ENCODE measurements around the gene ESX1.

Gene ESX1

DNA sequence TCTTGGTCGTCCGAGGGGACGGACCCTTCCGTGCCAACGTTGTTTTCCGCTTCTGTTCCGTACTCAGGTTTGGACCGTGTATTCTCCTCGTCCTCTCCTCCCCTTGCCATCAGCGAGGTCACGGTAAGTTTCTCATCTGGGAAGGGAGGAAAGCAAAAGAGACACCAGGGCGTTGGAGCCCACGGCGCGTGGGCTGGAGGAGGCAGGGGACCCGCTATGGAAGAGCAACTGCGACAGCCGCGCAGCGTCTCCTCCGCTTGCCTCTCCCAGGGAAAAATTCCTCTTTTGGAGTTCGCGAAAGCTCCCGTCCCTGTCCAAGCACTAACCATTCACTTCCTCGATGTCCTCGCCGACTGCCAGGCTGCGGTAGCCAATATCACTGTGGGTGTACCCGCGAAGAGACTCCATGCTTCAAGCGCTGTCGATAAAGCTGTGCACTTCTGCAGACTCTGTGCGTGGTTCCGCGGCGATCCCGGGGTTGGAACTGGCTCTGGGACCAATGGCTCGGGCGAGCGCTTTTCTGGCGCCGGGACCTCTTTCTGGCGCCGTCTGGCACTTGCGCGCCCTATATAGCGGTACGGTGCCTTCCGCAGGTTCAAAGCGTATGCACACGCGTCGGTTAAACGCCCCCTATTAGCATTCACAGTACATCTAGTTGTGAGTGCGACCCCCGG is at the start of gene ESX1:
Gene ESX1 (minus strand): TSS at position 492 of the 674 bp plus-strand sequence. CDS start 84 bp downstream, at position 408.
- Histone ChIP-seq H3K36me3 (replicated peaks) (no peaks in the 10 kb centered on the region), H3K27me3 (replicated peaks) (peaks cover 8% of the 10 kb centered on the region), H3K27ac (no peak within 1 kb of the TSS), H3K4me3 (ENCODE audit: low read depth, low read length) (peak within 1 kb of the TSS; percentile 31)
- DNase-seq = no peak
- TF ChIP-seq, protein P1, sequence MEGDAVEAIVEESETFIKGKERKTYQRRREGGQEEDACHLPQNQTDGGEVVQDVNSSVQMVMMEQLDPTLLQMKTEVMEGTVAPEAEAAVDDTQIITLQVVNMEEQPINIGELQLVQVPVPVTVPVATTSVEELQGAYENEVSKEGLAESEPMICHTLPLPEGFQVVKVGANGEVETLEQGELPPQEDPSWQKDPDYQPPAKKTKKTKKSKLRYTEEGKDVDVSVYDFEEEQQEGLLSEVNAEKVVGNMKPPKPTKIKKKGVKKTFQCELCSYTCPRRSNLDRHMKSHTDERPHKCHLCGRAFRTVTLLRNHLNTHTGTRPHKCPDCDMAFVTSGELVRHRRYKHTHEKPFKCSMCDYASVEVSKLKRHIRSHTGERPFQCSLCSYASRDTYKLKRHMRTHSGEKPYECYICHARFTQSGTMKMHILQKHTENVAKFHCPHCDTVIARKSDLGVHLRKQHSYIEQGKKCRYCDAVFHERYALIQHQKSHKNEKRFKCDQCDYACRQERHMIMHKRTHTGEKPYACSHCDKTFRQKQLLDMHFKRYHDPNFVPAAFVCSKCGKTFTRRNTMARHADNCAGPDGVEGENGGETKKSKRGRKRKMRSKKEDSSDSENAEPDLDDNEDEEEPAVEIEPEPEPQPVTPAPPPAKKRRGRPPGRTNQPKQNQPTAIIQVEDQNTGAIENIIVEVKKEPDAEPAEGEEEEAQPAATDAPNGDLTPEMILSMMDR (IDR thresholded peaks at IDR 0.05; ENCODE audit: low read depth, low read length, missing control alignments) = no peak
- in situ Hi-C loops (cut with HindIII; ENCODE audit: low pct_ligation_motif_present, low sequenced_read_pairs) = no loop called here

DNA sequence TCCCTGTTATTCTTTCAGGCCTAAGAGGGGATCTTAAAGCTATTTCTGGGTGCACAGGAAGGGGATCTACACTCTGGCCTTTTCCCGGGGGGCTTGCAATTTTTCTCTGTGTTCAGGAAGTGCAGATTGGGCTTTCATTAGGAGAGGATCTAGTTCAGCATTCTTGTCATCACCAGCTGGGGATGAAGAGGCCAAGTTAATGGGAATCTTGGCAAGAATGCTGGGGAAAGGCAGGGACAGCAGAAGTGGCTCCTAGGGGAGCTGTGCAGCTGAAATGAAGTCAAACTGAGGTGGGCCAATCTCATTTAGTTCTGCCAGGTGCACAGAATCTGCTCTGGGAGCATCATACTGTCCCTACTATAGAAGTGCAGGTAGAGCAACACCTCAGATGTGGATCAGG is 40.9 kb upstream of the ESX1 start:
- no peaks in the 10 kb centered on the region for H3K27me3 ChIP-seq (replicated peaks)
- no peak for DNase-seq
- in situ Hi-C loops (cut with HindIII; ENCODE audit: low pct_ligation_motif_present, low sequenced_read_pairs) = no loop called here
- TF ChIP-seq, protein P1 (IDR thresholded peaks at IDR 0.05; ENCODE audit: low read depth, low read length, missing control alignments) = no peak
- H3K36me3 ChIP-seq (replicated peaks) = no peaks in the 10 kb centered on the region
- H3K4me3 ChIP-seq (ENCODE audit: low read depth, low read length) = no peak overlapping the region
- no peak overlapping the region for H3K27ac ChIP-seq

DNA sequence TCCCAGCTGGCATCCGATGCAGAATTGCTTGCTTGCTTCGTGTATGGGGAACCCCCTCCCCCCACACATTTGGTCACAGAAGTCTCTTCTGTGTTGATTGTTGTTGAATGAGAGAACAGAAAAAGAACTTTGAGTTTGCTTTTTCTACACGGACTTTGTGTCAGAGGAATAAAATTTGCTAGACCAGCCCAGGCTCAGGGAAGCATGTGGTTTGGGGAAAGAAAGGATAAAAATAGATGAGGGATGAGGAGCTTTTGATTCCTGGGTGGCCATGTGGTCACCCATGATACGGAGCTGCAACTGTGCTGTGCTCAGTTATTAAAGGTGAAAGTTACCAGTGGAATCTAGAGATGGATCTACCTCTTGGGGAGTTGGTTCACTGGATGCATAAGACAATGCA is 34.2 kb upstream of the ESX1 start:
- Histone ChIP-seq H3K36me3 (replicated peaks) (no peaks in the 10 kb centered on the region), H3K4me3 (ENCODE audit: low read depth, low read length) (no peak overlapping the region), H3K27me3 (replicated peaks) (no peaks in the 10 kb centered on the region), H3K27ac (no peak overlapping the region)
- no peak for DNase-seq
- TF ChIP-seq, protein P1 (IDR thresholded peaks at IDR 0.05; ENCODE audit: low read depth, low read length, missing control alignments) = no peak
- in situ Hi-C loops (cut with HindIII; ENCODE audit: low pct_ligation_motif_present, low sequenced_read_pairs) = no loop called here

DNA sequence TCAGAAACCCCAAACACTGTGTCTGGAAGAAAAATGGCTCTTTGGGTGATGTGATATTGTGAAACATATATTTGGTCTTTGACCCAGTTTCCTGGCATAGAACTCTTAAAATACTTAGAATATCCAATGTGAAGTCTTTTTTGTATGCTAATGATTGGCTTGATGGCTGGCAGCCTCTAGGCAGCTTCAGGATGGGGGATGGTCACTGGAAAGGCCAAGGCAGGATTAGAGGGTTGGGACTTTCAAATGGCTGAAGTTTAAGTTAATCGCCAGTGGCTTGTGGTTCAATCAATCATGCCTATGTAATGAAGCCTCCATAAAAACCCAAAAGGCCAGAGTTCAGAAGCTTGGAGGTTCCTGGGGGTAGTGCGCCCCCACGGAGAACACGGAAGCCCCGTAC is 33.5 kb upstream of the ESX1 start:
- Histone ChIP-seq H3K4me3 (ENCODE audit: low read depth, low read length) (no peak overlapping the region), H3K36me3 (replicated peaks) (no peaks in the 10 kb centered on the region), H3K27me3 (replicated peaks) (no peaks in the 10 kb centered on the region), H3K27ac (no peak overlapping the region)
- in situ Hi-C loops (cut with HindIII; ENCODE audit: low pct_ligation_motif_present, low sequenced_read_pairs) = no loop called here
- no peak for DNase-seq
- TF ChIP-seq, protein P1 (IDR thresholded peaks at IDR 0.05; ENCODE audit: low read depth, low read length, missing control alignments) = no peak

DNA sequence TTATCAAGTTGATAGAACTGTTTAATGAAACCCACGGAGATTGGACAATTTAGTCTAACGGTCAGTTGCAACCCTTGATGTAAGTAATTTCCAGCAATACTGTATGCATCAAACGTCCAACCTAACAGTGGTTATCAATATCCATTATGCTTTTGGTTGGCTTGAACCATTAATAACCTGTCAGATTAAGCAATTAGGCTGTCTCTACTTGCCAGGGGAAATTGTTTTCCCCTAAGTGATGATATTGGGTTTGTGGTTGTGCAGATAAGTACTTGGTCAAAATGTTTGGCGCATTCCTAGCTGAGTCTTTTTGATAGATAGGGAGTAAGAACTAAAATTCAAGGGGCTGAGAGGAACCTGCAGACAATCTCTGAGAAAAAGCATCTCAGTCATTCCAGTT is 30.5 kb upstream of the ESX1 start:
- H3K4me3 ChIP-seq (ENCODE audit: low read depth, low read length) = no peak overlapping the region
- H3K27ac ChIP-seq = no peak overlapping the region
- no peaks in the 10 kb centered on the region for H3K27me3 ChIP-seq (replicated peaks)
- TF ChIP-seq, protein P1 (IDR thresholded peaks at IDR 0.05; ENCODE audit: low read depth, low read length, missing control alignments) = no peak
- no peak for DNase-seq
- no peaks in the 10 kb centered on the region for H3K36me3 ChIP-seq (replicated peaks)
- in situ Hi-C loops (cut with HindIII; ENCODE audit: low pct_ligation_motif_present, low sequenced_read_pairs) = no loop called here

DNA sequence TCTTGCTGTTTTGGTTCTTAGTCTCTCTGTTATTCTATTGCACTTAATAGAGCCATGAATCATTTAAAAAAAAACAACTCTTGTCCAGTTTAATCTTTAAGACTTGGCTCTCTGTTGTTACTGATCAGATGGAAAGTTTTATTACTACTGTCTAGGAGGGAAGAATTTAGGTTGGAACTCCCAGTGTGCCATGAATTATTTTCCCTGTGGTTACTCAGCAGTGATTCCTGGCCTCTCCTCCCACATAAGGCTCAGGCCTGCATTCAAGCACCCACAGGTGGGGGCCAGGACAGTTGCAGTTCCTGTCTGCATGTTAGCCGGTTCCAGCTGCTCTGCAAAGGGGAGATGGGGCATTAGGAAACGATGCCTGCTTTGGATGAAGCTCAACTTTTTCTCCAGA is 29.8 kb upstream of the ESX1 start:
- TF ChIP-seq, protein P1 (IDR thresholded peaks at IDR 0.05; ENCODE audit: low read depth, low read length, missing control alignments) = no peak
- Histone ChIP-seq H3K36me3 (replicated peaks) (no peaks in the 10 kb centered on the region), H3K27ac (no peak overlapping the region), H3K4me3 (ENCODE audit: low read depth, low read length) (no peak overlapping the region), H3K27me3 (replicated peaks) (no peaks in the 10 kb centered on the region)
- no peak for DNase-seq
- in situ Hi-C loops (cut with HindIII; ENCODE audit: low pct_ligation_motif_present, low sequenced_read_pairs) = no loop called here
